ENCODE measurements around the gene KANSL1L.

The KANSL1L gene

GRCh38 chr2:210063306-210063705 is 107.9 kb downstream of the KANSL1L start:
- no peak for DNase-seq

GRCh38 chr2:210055825-210056224 is 115.4 kb downstream of the KANSL1L start:
- no peak for DNase-seq

GRCh38 chr2:210054696-210055095 is 116.5 kb downstream of the KANSL1L start:
- DNase-seq = no peak

- DNase-seq = no peak
Observed at GRCh38 chr2:210050885-210051284, 120.3 kb downstream of the KANSL1L start.

- DNase-seq = no peak
Observed at GRCh38 chr2:210049831-210050230, 121.4 kb downstream of the KANSL1L start.

GRCh38 chr2:210046851-210047500 is 124.2 kb downstream of the KANSL1L start:
- no peak for DNase-seq

GRCh38 chr2:210038078-210038477 is 133.1 kb downstream of the KANSL1L start:
- DNase-seq = no peak

- DNase-seq = no peak
Observed at GRCh38 chr2:210035679-210036078, 135.5 kb downstream of the KANSL1L start.

GRCh38 chr2:210034087-210034683 is 137.0 kb downstream of the KANSL1L start:
- DNase-seq = no peak

GRCh38 chr2:210028178-210028577 is 143.0 kb downstream of the KANSL1L start:
- DNase-seq = no peak

- no peak for DNase-seq
Observed at GRCh38 chr2:210027608-210028007, 143.6 kb downstream of the KANSL1L start.

- DNase-seq = no peak
Observed at GRCh38 chr2:210022824-210023223, 148.4 kb downstream of the KANSL1L start.

- DNase-seq = no peak
Observed at GRCh38 chr2:210020138-210020537, 151.1 kb downstream of the KANSL1L start.

GRCh38 chr2:210009896-210010295 is 161.3 kb downstream of the KANSL1L start:
- DNase-seq = no peak

GRCh38 chr2:210009126-210009525 is 162.1 kb downstream of the KANSL1L start:
- DNase-seq = no peak

- DNase-seq = no peak
Observed at GRCh38 chr2:210007895-210008294, 163.3 kb downstream of the KANSL1L start.

GRCh38 chr2:210004881-210005280 is 166.3 kb downstream of the KANSL1L start:
- no peak for DNase-seq

- no peak for DNase-seq
Observed at GRCh38 chr2:210003359-210003758, 167.8 kb downstream of the KANSL1L start.

GRCh38 chr2:210002158-210003157 is 168.8 kb downstream of the KANSL1L start, which contains the start of gene RPE:
TSS of gene RPE (plus strand) at chr2:210002638. CDS start at chr2:210002662, 24 bp downstream.
- peak; percentile 62 to 95 (median 92) for DNase-seq

GRCh38 chr2:210000464-210001324 is 170.5 kb downstream of the KANSL1L start:
- DNase-seq = no peak

- no peak for DNase-seq
Observed at GRCh38 chr2:209998596-209998995, 172.6 kb downstream of the KANSL1L start.

- DNase-seq = no peak
Observed at GRCh38 chr2:209993968-209994367, 177.2 kb downstream of the KANSL1L start.
